ENCODE data around the gene MEI1. TPM values are rescaled to one million over a fixed set of nuclear protein-coding genes. Genes with fewer than 3 reads are reported as not detected.

MEI1 gene
- total RNA-seq, 2 donors from 2014 or later: 0.71 to 15.5 TPM

- H3K4me3 ChIP-seq: no peak overlapping the region
- H3K4me1 ChIP-seq: peaks cover 0 to 36% of the 10 kb centered on the region in 2 donors
- DNase-seq (ENCODE audit: low spot score): no peak
- H3K27ac ChIP-seq: peak overlapping the region; percentile 45 to 71
- no peaks in the 10 kb centered on the region for H3K36me3 ChIP-seq
- no peaks in the 10 kb centered on the region for H3K9me3 ChIP-seq
- TF ChIP-seq, protein P1, sequence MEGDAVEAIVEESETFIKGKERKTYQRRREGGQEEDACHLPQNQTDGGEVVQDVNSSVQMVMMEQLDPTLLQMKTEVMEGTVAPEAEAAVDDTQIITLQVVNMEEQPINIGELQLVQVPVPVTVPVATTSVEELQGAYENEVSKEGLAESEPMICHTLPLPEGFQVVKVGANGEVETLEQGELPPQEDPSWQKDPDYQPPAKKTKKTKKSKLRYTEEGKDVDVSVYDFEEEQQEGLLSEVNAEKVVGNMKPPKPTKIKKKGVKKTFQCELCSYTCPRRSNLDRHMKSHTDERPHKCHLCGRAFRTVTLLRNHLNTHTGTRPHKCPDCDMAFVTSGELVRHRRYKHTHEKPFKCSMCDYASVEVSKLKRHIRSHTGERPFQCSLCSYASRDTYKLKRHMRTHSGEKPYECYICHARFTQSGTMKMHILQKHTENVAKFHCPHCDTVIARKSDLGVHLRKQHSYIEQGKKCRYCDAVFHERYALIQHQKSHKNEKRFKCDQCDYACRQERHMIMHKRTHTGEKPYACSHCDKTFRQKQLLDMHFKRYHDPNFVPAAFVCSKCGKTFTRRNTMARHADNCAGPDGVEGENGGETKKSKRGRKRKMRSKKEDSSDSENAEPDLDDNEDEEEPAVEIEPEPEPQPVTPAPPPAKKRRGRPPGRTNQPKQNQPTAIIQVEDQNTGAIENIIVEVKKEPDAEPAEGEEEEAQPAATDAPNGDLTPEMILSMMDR (IDR thresholded peaks at IDR 0.05): no peak
- no peaks in the 10 kb centered on the region for H3K27me3 ChIP-seq
Measured at GRCh38 chr22:41826430-41827383, 127.4 kb downstream of the MEI1 start.

- TF ChIP-seq, protein P1 (IDR thresholded peaks at IDR 0.05): no peak
- H3K9me3 ChIP-seq: no peaks in the 10 kb centered on the region
- H3K4me1 ChIP-seq: peaks cover 0 to 42% of the 10 kb centered on the region in 2 donors
- no peaks in the 10 kb centered on the region for H3K27me3 ChIP-seq
- DNase-seq (ENCODE audit: low spot score): no peak
- no peaks in the 10 kb centered on the region for H3K36me3 ChIP-seq
- peak overlapping the region in 1 of 2 donors; percentile 71 for H3K27ac ChIP-seq
- H3K4me3 ChIP-seq: no peak overlapping the region
Measured at GRCh38 chr22:41827671-41828070, 128.4 kb downstream of the MEI1 start.

DNA sequence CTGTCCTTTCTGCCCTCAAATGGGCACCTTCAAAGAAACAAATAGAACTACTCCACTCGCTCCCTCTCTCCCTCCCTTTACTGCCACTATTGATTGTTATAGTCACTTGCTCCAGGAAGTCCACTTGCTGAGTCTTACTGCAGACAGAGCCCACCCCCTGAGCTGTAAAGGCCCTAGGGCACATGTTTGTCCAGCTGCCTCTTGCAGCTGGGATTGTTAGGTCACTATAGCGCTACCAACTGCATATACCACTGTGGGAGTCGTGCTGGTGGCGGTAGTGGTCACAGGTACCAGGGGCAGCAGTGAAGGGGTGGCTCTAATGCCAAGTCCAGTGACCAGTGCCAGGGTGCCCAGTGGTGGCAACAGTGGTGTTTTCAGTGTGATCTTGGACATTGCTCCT lies 129.2 kb downstream of the MEI1 start:
- Histone ChIP-seq H3K36me3 (no peaks in the 10 kb centered on the region), H3K27me3 (no peaks in the 10 kb centered on the region), H3K4me1 (peaks cover 0 to 42% of the 10 kb centered on the region in 2 donors), H3K4me3 (no peak overlapping the region), H3K9me3 (no peaks in the 10 kb centered on the region), H3K27ac (no peak overlapping the region)
- DNase-seq (ENCODE audit: low spot score): no peak
- TF ChIP-seq, protein P1 (IDR thresholded peaks at IDR 0.05): no peak

- Histone ChIP-seq H3K9me3 (no peaks in the 10 kb centered on the region), H3K4me3 (no peak overlapping the region), H3K36me3 (no peaks in the 10 kb centered on the region), H3K27ac (no peak overlapping the region), H3K27me3 (no peaks in the 10 kb centered on the region), H3K4me1 (peaks cover 0 to 48% of the 10 kb centered on the region in 2 donors)
- TF ChIP-seq, protein P1 (IDR thresholded peaks at IDR 0.05): no peak
- no peak for DNase-seq (ENCODE audit: low spot score)
Measured at GRCh38 chr22:41830174-41830573, 130.9 kb downstream of the MEI1 start.

DNA sequence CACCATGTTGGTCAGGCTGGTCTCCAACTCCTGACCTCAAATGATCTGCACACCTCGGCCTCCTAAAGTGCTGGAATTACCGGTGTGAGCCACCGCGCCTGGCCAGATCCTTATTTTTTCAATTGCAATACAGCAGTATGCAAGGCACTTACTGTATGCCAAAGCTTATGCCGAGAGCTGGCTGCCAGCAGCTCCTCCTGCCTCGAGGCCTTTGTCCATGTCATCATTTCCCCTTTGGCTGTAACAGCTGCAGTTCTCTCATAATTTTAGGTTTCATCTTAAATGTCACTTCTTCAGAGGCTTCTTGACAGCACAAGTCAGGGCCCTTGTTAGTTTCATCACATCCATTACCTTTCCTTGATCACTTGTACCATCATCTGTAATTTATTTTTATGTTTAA lies 132.1 kb downstream of the MEI1 start:
- H3K4me3 ChIP-seq: no peak overlapping the region
- DNase-seq (ENCODE audit: low spot score): no peak
- peaks cover 0 to 36% of the 10 kb centered on the region in 2 donors for H3K4me1 ChIP-seq
- TF ChIP-seq, protein P1 (IDR thresholded peaks at IDR 0.05): no peak
- H3K36me3 ChIP-seq: no peaks in the 10 kb centered on the region
- H3K27me3 ChIP-seq: no peaks in the 10 kb centered on the region
- peak overlapping the region in 1 of 2 donors; percentile 90 for H3K27ac ChIP-seq
- no peaks in the 10 kb centered on the region for H3K9me3 ChIP-seq
